A549 (cell line): Measurements from ENCODE around the gene RNF112. TPM values are rescaled to one million over a fixed set of nuclear protein-coding genes. Genes with fewer than 3 reads are reported as not detected.
"Not testable (repeated sequence)": the region's sequence is repeated elsewhere in the genome, so short reads cannot be mapped to it uniquely, and the experiment has no call there.

ENCODE experiments used
- ATAC-seq, 2 experiments: fragments of 200-7000 bp in 1 of 2; fragments of >200 bp in 1 of 2; cut with Nextera tagmentation in 1 of 2; cut with Tn5 transposase in 1 of 2; 3 replicates each; pipeline versions ENCODE4 v1.8.0 to v1.9.1; 2018 to 2020; ENCODE audit warnings: mild to moderate bottlenecking in 1 of 2, moderate library complexity in 1 of 2
- CTCF ChIA-PET: fragments of 300-600 bp; sonication (Branson Sonifier 250); formaldehyde crosslinking; extraction: SDS; loops from one replicate; lab custom pipeline; 2021; ENCODE audit warnings: antibody characterized with exemption, inconsistent platforms; lab: Yijun Ruan, JAX
- POLR2A ChIA-PET: fragments of 350-600 bp; formaldehyde crosslinking; extraction: SDS; loops from one replicate; lab custom pipeline; 2021; ENCODE audit warnings: antibody characterized with exemption, inconsistent platforms; lab: Yijun Ruan, JAX
- DNase-seq, 2 experiments: peaks; one replicate each; pipeline versions ENCODE4 v3.0.0 to v3.0.0-alpha.2; 2011 to 2016; ENCODE audit warnings: low read depth in 1 of 2, low spot score in 1 of 2
- FAIRE-seq: peaks from 2 replicates; lab custom pipeline; 2011; peaks lifted over from hg19 to GRCh38; lab: Jason Lieb, UNC
- H3K27ac ChIP-seq, 2 experiments: fragments of >200 bp; sonication (Bioruptor Twin); formaldehyde crosslinking; 3 replicates each; pipeline ENCODE4 v1.5.1; 2016 to 2017
- H3K4me1 ChIP-seq: fragments of >200 bp; sonication (Bioruptor Twin); formaldehyde crosslinking; 3 replicates; pipeline ENCODE4 v1.6.1; 2016
- H3K4me2 ChIP-seq: fragments of >200 bp; sonication (Bioruptor Twin); formaldehyde crosslinking; 3 replicates; pipeline ENCODE4 v1.6.1; 2016
- H3K4me3 ChIP-seq: fragments of >200 bp; sonication (Bioruptor Twin); formaldehyde crosslinking; 3 replicates; pipeline ENCODE4 v1.5.1; 2016
- H3K9me3 ChIP-seq: fragments of >200 bp; sonication (Bioruptor Twin); formaldehyde crosslinking; 3 replicates; pipeline ENCODE4 v1.6.1; 2016
- BCL3 ChIP-seq: fragments of >200 bp; sonication (Bioruptor Twin); formaldehyde crosslinking; IDR thresholded peaks from 3 replicates; pipeline ENCODE4 v1.6.1; 2016
- CBX8 ChIP-seq: fragments of 200-600 bp; sonication (generic); IDR thresholded peaks from 2 replicates; pipeline ENCODE4 v1.6.1; 2016
- CEBPB ChIP-seq, 2 experiments: fragments of >200 bp in 1 of 2; sonication (Bioruptor Twin) in 1 of 2; formaldehyde crosslinking in 1 of 2; IDR thresholded peaks; 2 replicates each; pipeline ENCODE4 v1.6.1; 2012 to 2016
- CHD2 ChIP-seq: fragments of 150-350 bp; IDR thresholded peaks from 2 replicates; pipeline ENCODE4 v1.6.1; 2014; ENCODE audit warnings: low read length; ENCODE audit not compliant: partially characterized antibody
- EHMT2 ChIP-seq: fragments of 200-600 bp; sonication (generic); IDR thresholded peaks from 2 replicates; pipeline ENCODE4 v1.6.1; 2016; ENCODE audit warnings: antibody characterized with exemption, low read depth, mild to moderate bottlenecking, moderate library complexity
- EP300 ChIP-seq, 2 experiments: fragments of >200 bp; sonication (Bioruptor Twin); formaldehyde crosslinking; IDR thresholded peaks; 2 replicates in 1 of 2; 3 replicates in 1 of 2; pipeline ENCODE4 v1.6.1; 2016 to 2017
- ESRRA ChIP-seq: fragments of 150-350 bp; IDR thresholded peaks from 2 replicates; pipeline ENCODE4 v1.6.1; 2014; ENCODE audit warnings: mild to moderate bottlenecking, low read length, borderline replicate concordance
- FOSB ChIP-seq: fragments of 250-450 bp; sonication (Bioruptor Pico); IDR thresholded peaks from 2 replicates; pipeline ENCODE4 v1.5.0; 2020; ENCODE audit warnings: mild to moderate bottlenecking, moderate library complexity
- FOSL2 ChIP-seq, 2 experiments: fragments of 450-650 bp in 1 of 2; fragments of >200 bp in 1 of 2; sonication (Bioruptor Twin) in 1 of 2; formaldehyde crosslinking; IDR thresholded peaks; 2 replicates each; pipeline versions ENCODE4 v1.5.0 to v1.6.1; 2016 to 2020; ENCODE audit warnings: mild to moderate bottlenecking in 1 of 2, moderate library complexity in 1 of 2
- HOXA7 ChIP-seq: fragments of 250-450 bp; sonication (Bioruptor Pico); IDR thresholded peaks from 2 replicates; pipeline ENCODE4 v1.5.0; 2020; ENCODE audit warnings: mild to moderate bottlenecking, moderate library complexity
- HOXB13 ChIP-seq: fragments of 250-450 bp; sonication (Bioruptor Pico); IDR thresholded peaks from 2 replicates; pipeline ENCODE4 v1.5.0; 2020; ENCODE audit warnings: low read depth, mild to moderate bottlenecking, moderate library complexity
- JUN ChIP-seq, 2 experiments: fragments of >200 bp; sonication (Bioruptor Twin); formaldehyde crosslinking; IDR thresholded peaks; 2 replicates in 1 of 2; 3 replicates in 1 of 2; pipeline ENCODE4 v1.6.1; 2016 to 2017
- JUNB ChIP-seq: fragments of >200 bp; sonication (Bioruptor Twin); formaldehyde crosslinking; IDR thresholded peaks from 2 replicates; pipeline ENCODE4 v1.6.1; 2016
- MAZ ChIP-seq: fragments of 150-350 bp; IDR thresholded peaks from 2 replicates; pipeline ENCODE4 v1.6.1; 2014; ENCODE audit warnings: antibody characterized with exemption, low read depth, low read length, borderline replicate concordance
- NR3C1 ChIP-seq: fragments of >200 bp; sonication (Bioruptor Twin); formaldehyde crosslinking; IDR thresholded peaks from 3 replicates; pipeline ENCODE4 v1.6.1; 2017
- PHF8 ChIP-seq: fragments of 200-600 bp; sonication (generic); IDR thresholded peaks from 2 replicates; pipeline ENCODE4 v1.6.1; 2016; ENCODE audit warnings: low read depth, mild to moderate bottlenecking, antibody characterized with exemption, moderate library complexity, borderline replicate concordance
- POLR2A ChIP-seq: IDR thresholded peaks from 2 replicates; pipeline ENCODE4 v1.6.1; 2012; ENCODE audit warnings: mild to moderate bottlenecking, low read length
- POLR2AphosphoS2 ChIP-seq: conservative IDR thresholded peaks from 2 replicates; pipeline ENCODE4 v1.6.1; 2012; ENCODE audit warnings: low read length, improper control_type of control experiment, inconsistent platforms
- RARB ChIP-seq: fragments of 250-450 bp; sonication (Bioruptor Pico); IDR thresholded peaks from 2 replicates; pipeline ENCODE4 v1.8.0; 2021; ENCODE audit warnings: mild to moderate bottlenecking, moderate library complexity
- RCOR1 ChIP-seq: fragments of 150-350 bp; IDR thresholded peaks from 2 replicates; pipeline ENCODE4 v1.6.1; 2014; ENCODE audit warnings: antibody characterized with exemption, low read length, low read depth
- REST ChIP-seq: fragments of 200-600 bp; sonication (generic); IDR thresholded peaks from 2 replicates; pipeline ENCODE4 v1.6.1; 2016; ENCODE audit warnings: antibody characterized with exemption, mild to moderate bottlenecking, moderate library complexity
- RNF2 ChIP-seq: fragments of 200-600 bp; sonication (generic); IDR thresholded peaks from 2 replicates; pipeline ENCODE4 v1.6.1; 2016; ENCODE audit warnings: low read depth, mild to moderate bottlenecking, antibody characterized with exemption, moderate library complexity, borderline replicate concordance
- SMC3 ChIP-seq: fragments of >200 bp; sonication (Bioruptor Twin); formaldehyde crosslinking; IDR thresholded peaks from 3 replicates; pipeline ENCODE4 v1.6.1; 2018; ENCODE audit warnings: inconsistent platforms
- WGBS: methylation state at CpG from one replicate; pipeline ENCODE4 v1.1.6; 2017; ENCODE audit errors: missing lambda C conversion rate; 5-methylcytosine and 5-hydroxymethylcytosine counted together
- polyA plus RNA-seq, 4 experiments: library from polyadenylated mRNA; depleted of rRNA in 3 of 4; stranded (reverse); fragments of >200 nt; fragmentation: RNase III in 1 of 4; extraction: RNeasy Plus Mini Kit Qiagen cat#74134 plus additional on column Dnase treatment in 1 of 4; gene quantifications; 2 replicates in 3 of 4; 3 replicates in 1 of 4; pipeline ENCODE4 v1.2.3, GENCODE V29; 2011 to 2017

RNF112 gene
- polyA plus RNA-seq, 2 of the 4 experiments (the other 2 are of a cell fraction): 0.27 to 1.4 TPM

- H3K27ac ChIP-seq, DNase-seq, H3K4me2 ChIP-seq, FAIRE-seq, H3K4me1 ChIP-seq, H3K4me3 ChIP-seq, ATAC-seq, POLR2A ChIA-PET, H3K9me3 ChIP-seq: not testable (repeated sequence)
- CTCF ChIA-PET: interaction anchor here (0.9 to 9.4 kb wide), 4 partner anchors 12 to 308 kb away, joined by 3 to 88 read pairs (median 8); partner anchors contain the start of gene B9D1
- WGBS: 46% methylated on average over 1 of the region's 1 CpG
These were observed 48.1 kb downstream of the RNF112 start for GRCh38 chr17:19459018-19459655.

GRCh38 chr17:19460700-19461099 lies 49.7 kb downstream of the RNF112 start:
- ATAC-seq (no peak), DNase-seq (no peak), FAIRE-seq (no peak)
- no peaks in the 10 kb centered on the region for H3K4me1 ChIP-seq
- 85% methylated on average over 3 of the region's 3 CpGs for WGBS
- no peak for TF ChIP-seq NR3C1
- no peak for TF ChIP-seq POLR2A
- TF ChIP-seq MAZ: no peak
- no peak for TF ChIP-seq HOXA7
- TF ChIP-seq PHF8: no peak
- TF ChIP-seq HOXB13 (CRISPR knock-in tag): no peak
- TF ChIP-seq BCL3: no peak
- no peak for TF ChIP-seq FOSL2 (IDR thresholded peaks at IDR 0.05)
- TF ChIP-seq FOSL2 (CRISPR knock-in tag; IDR thresholded peaks at IDR 0.05): no peak
- TF ChIP-seq ESRRA: no peak
- TF ChIP-seq JUNB: no peak
- no peak for TF ChIP-seq REST
- TF ChIP-seq CHD2: no peak
- no peak for TF ChIP-seq SMC3
- no peak for TF ChIP-seq RCOR1
- ChIA-PET CTCF (interaction anchor here (0.6 to 9.4 kb wide), 6 partner anchors 11 to 307 kb away, joined by 3 to 88 read pairs (median 4); partner anchors contain the start of gene B9D1), POLR2A (no interaction called here)
- H3K4me2 ChIP-seq: no peak overlapping the region
- H3K27ac ChIP-seq: no peak overlapping the region
- no peaks in the 10 kb centered on the region for H3K9me3 ChIP-seq
- no peak overlapping the region for H3K4me3 ChIP-seq

- Histone ChIP-seq H3K27ac (no peak overlapping the region), H3K4me1 (no peaks in the 10 kb centered on the region), H3K4me3 (no peak overlapping the region), H3K9me3 (no peaks in the 10 kb centered on the region), H3K4me2 (no peak overlapping the region)
- FAIRE-seq (no peak), ATAC-seq (no peak), DNase-seq (no peak)
- TF ChIP-seq CEBPB (IDR thresholded peaks at IDR 0.05) (no peak), RARB (no peak), REST (no peak), CHD2 (no peak), POLR2AphosphoS2 (no peak), MAZ (no peak), JUN (IDR thresholded peaks at IDR 0.05) (no peak), FOSB (CRISPR knock-in tag) (no peak), EP300 (IDR thresholded peaks at IDR 0.05) (no peak), EHMT2 (no peak), CBX8 (no peak), RNF2 (no peak)
- ChIA-PET CTCF (interaction anchor here (0.5 to 9.4 kb wide), 9 partner anchors 11 to 306 kb away, joined by 3 to 88 read pairs (median 4); partner anchors contain the start of gene B9D1), POLR2A (no interaction called here)
These were observed 50.1 kb downstream of the RNF112 start for GRCh38 chr17:19461116-19461515.
